Osteocyte (in vitro differentiated cells): ENCODE results near the gene PPP3CA. TPM values are rescaled to one million over a fixed set of nuclear protein-coding genes. Genes with fewer than 3 reads are reported as not detected.

Source experiments
- DNase-seq: peaks from one replicate; pipeline ENCODE4 v3.0.0; 2021; ENCODE audit warnings: mixed read lengths; ENCODE audit not compliant: unreplicated experiment; ENCODE audit errors: extremely low spot score
- H3K27ac Mint-ChIP-seq: one replicate; pipeline ENCODE4 v1.8.0; 2021; ENCODE audit warnings: mild to moderate bottlenecking, mixed read lengths; ENCODE audit not compliant: unreplicated experiment
- H3K27me3 Mint-ChIP-seq: one replicate; pipeline ENCODE4 v1.8.0; 2021; ENCODE audit warnings: mixed read lengths; ENCODE audit not compliant: unreplicated experiment
- H3K36me3 Mint-ChIP-seq: one replicate; pipeline ENCODE4 v1.8.0; 2021; ENCODE audit warnings: mixed read lengths; ENCODE audit not compliant: unreplicated experiment
- H3K4me1 Mint-ChIP-seq: one replicate; pipeline ENCODE4 v1.8.0; 2021; ENCODE audit warnings: mixed read lengths; ENCODE audit not compliant: unreplicated experiment
- H3K4me3 Mint-ChIP-seq: one replicate; pipeline ENCODE4 v1.8.0; 2021; ENCODE audit warnings: mild to moderate bottlenecking, moderate library complexity, mixed read lengths; ENCODE audit not compliant: unreplicated experiment
- H3K9me3 Mint-ChIP-seq: one replicate; pipeline ENCODE4 v1.8.0; 2021; ENCODE audit warnings: mixed read lengths; ENCODE audit not compliant: unreplicated experiment
- CTCF ChIP-seq: fragments of 200-600 bp; sonication (generic); IDR thresholded peaks from 2 replicates; pipeline ENCODE4 v1.5.0; 2021; ENCODE audit warnings: antibody characterized with exemption, mild to moderate bottlenecking, moderate library complexity
- total RNA-seq: library from RNA; stranded (reverse); gene quantifications from 2 replicates; pipeline ENCODE4 v1.2.1, GENCODE V29; 2021

Gene PPP3CA
- total RNA-seq, 1 donor from 2014 or later = 40.5 TPM

GRCh38 chr4:101037249-101037648 is 310.1 kb downstream of the PPP3CA start:
- no peaks in the 10 kb centered on the region for H3K27me3 Mint-ChIP-seq
- no peak for TF ChIP-seq CTCF
- peaks cover 17% of the 10 kb centered on the region for H3K36me3 Mint-ChIP-seq
- no peaks in the 10 kb centered on the region for H3K9me3 Mint-ChIP-seq
- no peak overlapping the region for H3K4me3 Mint-ChIP-seq
- no peak for DNase-seq
- H3K27ac Mint-ChIP-seq = no peak overlapping the region
- H3K4me1 Mint-ChIP-seq = peaks cover 6% of the 10 kb centered on the region

GRCh38 chr4:101035487-101035886 is 311.8 kb downstream of the PPP3CA start:
- Mint-ChIP-seq H3K27me3 (no peaks in the 10 kb centered on the region), H3K4me3 (no peak overlapping the region), H3K27ac (no peak overlapping the region), H3K9me3 (no peaks in the 10 kb centered on the region), H3K4me1 (peaks cover 6% of the 10 kb centered on the region), H3K36me3 (peaks cover 25% of the 10 kb centered on the region)
- TF ChIP-seq CTCF = no peak
- DNase-seq = no peak

- Mint-ChIP-seq H3K27me3 (no peaks in the 10 kb centered on the region), H3K4me1 (peaks cover 6% of the 10 kb centered on the region), H3K4me3 (no peak overlapping the region), H3K9me3 (no peaks in the 10 kb centered on the region), H3K27ac (no peak overlapping the region), H3K36me3 (peaks cover 22% of the 10 kb centered on the region)
- no peak for DNase-seq
- TF ChIP-seq CTCF = no peak
Measured at GRCh38 chr4:101033986-101034385, 313.3 kb downstream of the PPP3CA start.

GRCh38 chr4:101032541-101032940 is 314.8 kb downstream of the PPP3CA start:
- H3K36me3 Mint-ChIP-seq = peaks cover 18% of the 10 kb centered on the region
- no peak overlapping the region for H3K27ac Mint-ChIP-seq
- no peak overlapping the region for H3K4me3 Mint-ChIP-seq
- H3K27me3 Mint-ChIP-seq = no peaks in the 10 kb centered on the region
- H3K9me3 Mint-ChIP-seq = no peaks in the 10 kb centered on the region
- peaks cover under 1% of the 10 kb centered on the region for H3K4me1 Mint-ChIP-seq
- DNase-seq = no peak
- TF ChIP-seq CTCF = no peak

- TF ChIP-seq CTCF = no peak
- H3K4me3 Mint-ChIP-seq = no peak overlapping the region
- DNase-seq = no peak
- no peaks in the 10 kb centered on the region for H3K9me3 Mint-ChIP-seq
- no peaks in the 10 kb centered on the region for H3K4me1 Mint-ChIP-seq
- peaks cover 19% of the 10 kb centered on the region for H3K36me3 Mint-ChIP-seq
- H3K27ac Mint-ChIP-seq = no peak overlapping the region
- H3K27me3 Mint-ChIP-seq = no peaks in the 10 kb centered on the region
Measured at GRCh38 chr4:101031971-101032370, 315.4 kb downstream of the PPP3CA start.
